Measurements from ENCODE around the gene MARCHF3. TPM values are rescaled to one million over a fixed set of nuclear protein-coding genes. Genes with fewer than 3 reads are reported as not detected.

MARCHF3 gene
- total RNA-seq, 1 experiment from 2014 or later: 1.1 TPM

- H3K9me3 ChIP-seq (ENCODE audit: low read depth, low read length, poor library complexity, severe bottlenecking): no peaks in the 10 kb centered on the region
- TF ChIP-seq CTCF (conservative IDR thresholded peaks at IDR 0.05; ENCODE audit: low read depth, low read length) (no peak), EZH2 (IDR thresholded peaks at IDR 0.05; ENCODE audit: borderline replicate concordance, low read depth, low read length, poor library complexity, severe bottlenecking) (no peak)
- no TSS peak for BruUV-seq (replicated peaks)
- no peak for DNase-seq (ENCODE audit: low spot score)
- no peaks in the 10 kb centered on the region for H3K4me1 ChIP-seq (ENCODE audit: insufficient read depth, low read length, poor library complexity, severe bottlenecking)
- H3K4me3 ChIP-seq (ENCODE audit: low read depth, low read length, poor library complexity, severe bottlenecking): no peak overlapping the region
- intact Hi-C loops (cut with micrococcal nuclease; ENCODE audit: unreplicated experiment): no loop called here
- H3K36me3 ChIP-seq (ENCODE audit: insufficient read depth, low read length, poor library complexity, severe bottlenecking): no peaks in the 10 kb centered on the region
- CTCF ChIA-PET: no interaction called here
- no peak overlapping the region for H3K27ac ChIP-seq (ENCODE audit: low read depth, low read length, poor library complexity, severe bottlenecking)
- no peaks in the 10 kb centered on the region for H3K27me3 ChIP-seq (replicated peaks; ENCODE audit: insufficient read depth, low read depth, low read length, poor library complexity)
- POLR2A ChIA-PET (ENCODE audit: low non-redundant PET): no interaction called here
Measured at GRCh38 chr5:126928041-126928440, 102.3 kb downstream of the MARCHF3 start.

- no TSS peak for BruUV-seq (replicated peaks)
- Histone ChIP-seq H3K4me1 (ENCODE audit: insufficient read depth, low read length, poor library complexity, severe bottlenecking) (no peaks in the 10 kb centered on the region), H3K27ac (ENCODE audit: low read depth, low read length, poor library complexity, severe bottlenecking) (no peak overlapping the region), H3K9me3 (ENCODE audit: low read depth, low read length, poor library complexity, severe bottlenecking) (no peaks in the 10 kb centered on the region), H3K4me3 (ENCODE audit: low read depth, low read length, poor library complexity, severe bottlenecking) (no peak overlapping the region), H3K27me3 (replicated peaks; ENCODE audit: insufficient read depth, low read depth, low read length, poor library complexity) (no peaks in the 10 kb centered on the region), H3K36me3 (ENCODE audit: insufficient read depth, low read length, poor library complexity, severe bottlenecking) (no peaks in the 10 kb centered on the region)
- ChIA-PET CTCF (no interaction called here), POLR2A (ENCODE audit: low non-redundant PET) (no interaction called here)
- intact Hi-C loops (cut with micrococcal nuclease; ENCODE audit: unreplicated experiment): no loop called here
- TF ChIP-seq EZH2 (IDR thresholded peaks at IDR 0.05; ENCODE audit: borderline replicate concordance, low read depth, low read length, poor library complexity, severe bottlenecking): no peak
- TF ChIP-seq CTCF (conservative IDR thresholded peaks at IDR 0.05; ENCODE audit: low read depth, low read length): no peak
- no peak for DNase-seq (ENCODE audit: low spot score)
Measured at GRCh38 chr5:126927429-126927828, 102.9 kb downstream of the MARCHF3 start.

- Histone ChIP-seq H3K27me3 (replicated peaks; ENCODE audit: insufficient read depth, low read depth, low read length, poor library complexity) (no peaks in the 10 kb centered on the region), H3K36me3 (ENCODE audit: insufficient read depth, low read length, poor library complexity, severe bottlenecking) (no peaks in the 10 kb centered on the region), H3K9me3 (ENCODE audit: low read depth, low read length, poor library complexity, severe bottlenecking) (no peaks in the 10 kb centered on the region), H3K4me3 (ENCODE audit: low read depth, low read length, poor library complexity, severe bottlenecking) (no peak overlapping the region), H3K4me1 (ENCODE audit: insufficient read depth, low read length, poor library complexity, severe bottlenecking) (no peaks in the 10 kb centered on the region), H3K27ac (ENCODE audit: low read depth, low read length, poor library complexity, severe bottlenecking) (no peak overlapping the region)
- POLR2A ChIA-PET (ENCODE audit: low non-redundant PET): no interaction called here
- TF ChIP-seq EZH2 (IDR thresholded peaks at IDR 0.05; ENCODE audit: borderline replicate concordance, low read depth, low read length, poor library complexity, severe bottlenecking) (no peak), CTCF (conservative IDR thresholded peaks at IDR 0.05; ENCODE audit: low read depth, low read length) (no peak)
- CTCF ChIA-PET: no interaction called here
- no peak for DNase-seq (ENCODE audit: low spot score)
- BruUV-seq (replicated peaks): no TSS peak
- intact Hi-C loops (cut with micrococcal nuclease; ENCODE audit: unreplicated experiment): no loop called here
Measured at GRCh38 chr5:126926187-126926586, 104.2 kb downstream of the MARCHF3 start.

Data from A673 (cell line).